Lower lobe of right lung (tissue), 2 donors: ENCODE data around the gene OR52H1. TPM values are rescaled to one million over a fixed set of nuclear protein-coding genes. Genes with fewer than 3 reads are reported as not detected.

Source experiments
- ATAC-seq, 2 donors: fragments of 200-7000 bp; cut with Tn5 transposase; one replicate each; pipeline ENCODE4 v1.9.1; 2020 to 2022; ENCODE audit warnings: mild to moderate bottlenecking in 2 of 2, moderate library complexity in 2 of 2
- DNase-seq: peaks from one replicate; pipeline ENCODE4 v3.0.0-alpha.2; 2020
- H3K27ac ChIP-seq: fragments of 200-600 bp; one replicate; pipeline ENCODE4 v1.8.0; 2022
- H3K27me3 ChIP-seq: fragments of 200-600 bp; one replicate; pipeline ENCODE4 v1.8.0; 2022; ENCODE audit warnings: low read depth
- H3K36me3 ChIP-seq: fragments of 200-600 bp; one replicate; pipeline ENCODE4 v1.8.0; 2022; ENCODE audit warnings: mild to moderate bottlenecking
- H3K4me1 ChIP-seq: fragments of 200-600 bp; one replicate; pipeline ENCODE4 v1.8.0; 2022
- H3K4me3 ChIP-seq: fragments of 200-600 bp; one replicate; pipeline ENCODE4 v1.8.0; 2022; ENCODE audit warnings: mild to moderate bottlenecking
- H3K9me3 ChIP-seq: fragments of 200-600 bp; one replicate; pipeline ENCODE4 v1.8.0; 2022
- intact Hi-C: fragments of 100-400 bp; cut with DNase I; formaldehyde crosslinking; loops from one replicate; pipeline ENCODE4 v1.11.0; 2022
- total RNA-seq: library from RNA; stranded (reverse); fragmentation: NEBNext Ultra II Directional; extraction: Animal tissue kit (Norgen Biotek cat#: 25700); gene quantifications from one replicate; pipeline ENCODE4 v1.2.1, GENCODE V29; 2021
- TF ChIP-seq, protein P1 (sequence below): fragments of 200-600 bp; IDR thresholded peaks from one replicate; pipeline ENCODE4 v1.8.0; 2022; ENCODE audit warnings: antibody characterized with exemption, mild to moderate bottlenecking
- donor health status: DM: no; HTN: yes; CAD: no; lungs with severe emphysema.

OR52H1 gene
- total RNA-seq, 1 donor from 2014 or later, result 0.35 TPM

DNA sequence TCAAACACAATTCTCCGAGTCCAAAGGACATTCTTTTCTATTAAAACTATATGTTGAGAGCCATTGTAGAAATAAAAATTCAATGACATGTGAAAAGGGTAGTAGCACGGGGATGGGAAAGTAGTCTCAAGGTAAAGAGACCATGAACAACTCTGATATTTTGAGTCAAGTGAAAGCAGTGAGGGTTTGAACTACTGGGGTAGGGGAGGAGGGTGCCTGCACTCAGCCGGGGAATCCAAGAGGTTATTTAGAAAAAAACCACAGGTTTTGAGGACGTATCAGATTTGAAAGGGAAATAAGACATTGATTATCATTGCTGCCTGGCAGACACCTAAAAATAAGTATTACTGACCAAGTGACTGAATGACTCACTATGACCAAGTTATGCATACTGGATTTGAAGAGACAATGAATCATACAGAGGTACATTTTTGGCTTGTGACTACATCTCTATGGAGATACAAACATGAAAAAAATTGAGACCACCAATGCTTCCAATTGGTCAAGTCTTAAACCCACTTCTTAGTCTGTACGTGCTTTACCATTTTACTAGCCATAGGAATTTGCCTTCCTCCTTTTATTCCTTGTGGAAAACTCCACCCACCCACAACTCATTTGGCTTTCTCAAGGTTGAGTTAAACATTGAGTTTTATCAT lies 2.2 kb upstream of the OR52H1 start:
- Histone ChIP-seq H3K9me3 (no peaks in the 10 kb centered on the region), H3K36me3 (no peaks in the 10 kb centered on the region), H3K27ac (no peak overlapping the region), H3K27me3 (no peaks in the 10 kb centered on the region), H3K4me3 (no peak overlapping the region), H3K4me1 (no peaks in the 10 kb centered on the region)
- intact Hi-C loops, result no loop called here
- TF ChIP-seq, protein P1, sequence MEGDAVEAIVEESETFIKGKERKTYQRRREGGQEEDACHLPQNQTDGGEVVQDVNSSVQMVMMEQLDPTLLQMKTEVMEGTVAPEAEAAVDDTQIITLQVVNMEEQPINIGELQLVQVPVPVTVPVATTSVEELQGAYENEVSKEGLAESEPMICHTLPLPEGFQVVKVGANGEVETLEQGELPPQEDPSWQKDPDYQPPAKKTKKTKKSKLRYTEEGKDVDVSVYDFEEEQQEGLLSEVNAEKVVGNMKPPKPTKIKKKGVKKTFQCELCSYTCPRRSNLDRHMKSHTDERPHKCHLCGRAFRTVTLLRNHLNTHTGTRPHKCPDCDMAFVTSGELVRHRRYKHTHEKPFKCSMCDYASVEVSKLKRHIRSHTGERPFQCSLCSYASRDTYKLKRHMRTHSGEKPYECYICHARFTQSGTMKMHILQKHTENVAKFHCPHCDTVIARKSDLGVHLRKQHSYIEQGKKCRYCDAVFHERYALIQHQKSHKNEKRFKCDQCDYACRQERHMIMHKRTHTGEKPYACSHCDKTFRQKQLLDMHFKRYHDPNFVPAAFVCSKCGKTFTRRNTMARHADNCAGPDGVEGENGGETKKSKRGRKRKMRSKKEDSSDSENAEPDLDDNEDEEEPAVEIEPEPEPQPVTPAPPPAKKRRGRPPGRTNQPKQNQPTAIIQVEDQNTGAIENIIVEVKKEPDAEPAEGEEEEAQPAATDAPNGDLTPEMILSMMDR, result no peak
- ATAC-seq, result no peak
- DNase-seq, result no peak

DNA sequence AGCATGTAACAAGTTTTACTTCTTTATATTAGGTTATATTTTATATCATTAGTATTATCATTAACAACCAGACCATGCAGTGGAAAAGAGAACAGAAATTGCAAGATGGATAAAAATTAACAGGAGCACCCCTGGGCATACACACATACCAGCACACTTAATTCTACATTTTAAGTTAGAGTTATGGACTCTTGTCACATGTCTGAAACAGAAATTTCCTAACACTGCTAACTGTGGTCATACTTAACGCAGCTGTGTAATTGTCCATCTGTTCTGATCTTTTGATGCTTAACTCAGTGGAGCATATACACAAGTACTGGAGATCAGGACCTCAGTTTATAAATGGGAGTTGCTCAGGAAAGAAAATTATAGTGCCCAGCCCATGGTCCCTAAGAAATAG lies 358 bp downstream of the OR52H1 start:
- ATAC-seq (no peak), DNase-seq (no peak)
- no peak overlapping the region for H3K4me3 ChIP-seq
- H3K9me3 ChIP-seq, result no peaks in the 10 kb centered on the region
- intact Hi-C loops, result no loop called here
- H3K27me3 ChIP-seq, result no peaks in the 10 kb centered on the region
- no peaks in the 10 kb centered on the region for H3K36me3 ChIP-seq
- H3K4me1 ChIP-seq, result no peaks in the 10 kb centered on the region
- H3K27ac ChIP-seq, result no peak overlapping the region
- TF ChIP-seq, protein P1, result no peak

DNA sequence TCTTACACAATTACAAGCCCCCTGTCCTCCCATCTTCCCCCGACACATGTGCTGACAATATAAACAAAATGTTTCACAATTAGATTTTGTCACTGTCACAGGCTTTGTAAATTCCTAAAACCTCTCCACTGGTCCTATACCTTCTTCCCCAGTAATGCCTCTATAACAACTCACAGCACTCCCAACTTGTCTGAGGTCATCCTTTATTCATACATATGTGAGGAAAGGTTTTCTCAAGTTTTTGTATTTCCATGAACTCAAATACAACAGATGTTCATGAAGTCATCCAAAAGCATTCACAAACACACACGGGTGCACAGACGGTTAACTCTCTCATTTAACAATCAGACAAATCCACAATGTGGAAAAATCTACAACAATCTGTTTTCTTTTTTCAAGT lies 1.9 kb downstream of the OR52H1 start:
- Histone ChIP-seq H3K27ac (no peak overlapping the region), H3K4me1 (no peaks in the 10 kb centered on the region), H3K9me3 (no peaks in the 10 kb centered on the region), H3K27me3 (no peaks in the 10 kb centered on the region), H3K36me3 (no peaks in the 10 kb centered on the region), H3K4me3 (no peak overlapping the region)
- ATAC-seq, result no peak
- intact Hi-C loops, result no loop called here
- TF ChIP-seq, protein P1, result no peak
- no peak for DNase-seq

DNA sequence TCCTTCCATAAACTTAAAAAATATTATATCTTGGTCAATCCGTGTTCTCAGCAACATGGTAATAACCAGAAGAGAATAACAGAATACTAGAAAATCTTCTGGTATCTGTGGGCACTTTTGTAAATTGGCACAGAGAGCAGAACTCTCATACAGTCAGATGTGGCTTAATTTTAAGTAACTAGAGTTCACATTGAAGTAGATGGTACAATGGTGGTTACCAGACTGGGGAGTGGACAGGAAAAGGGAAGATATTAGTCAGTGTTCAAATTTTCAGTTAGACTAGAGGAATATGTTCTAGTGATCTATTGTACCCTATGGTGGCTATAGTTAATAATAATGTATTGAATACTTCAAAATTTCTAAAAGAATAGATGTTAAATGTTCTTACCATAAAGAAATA lies 6.9 kb downstream of the OR52H1 start:
- no peak overlapping the region for H3K4me3 ChIP-seq
- DNase-seq, result no peak
- TF ChIP-seq, protein P1, result no peak
- intact Hi-C loops, result no loop called here
- H3K36me3 ChIP-seq, result no peaks in the 10 kb centered on the region
- H3K4me1 ChIP-seq, result no peaks in the 10 kb centered on the region
- no peaks in the 10 kb centered on the region for H3K27me3 ChIP-seq
- H3K9me3 ChIP-seq, result no peaks in the 10 kb centered on the region
- H3K27ac ChIP-seq, result no peak overlapping the region
- no peak for ATAC-seq

DNA sequence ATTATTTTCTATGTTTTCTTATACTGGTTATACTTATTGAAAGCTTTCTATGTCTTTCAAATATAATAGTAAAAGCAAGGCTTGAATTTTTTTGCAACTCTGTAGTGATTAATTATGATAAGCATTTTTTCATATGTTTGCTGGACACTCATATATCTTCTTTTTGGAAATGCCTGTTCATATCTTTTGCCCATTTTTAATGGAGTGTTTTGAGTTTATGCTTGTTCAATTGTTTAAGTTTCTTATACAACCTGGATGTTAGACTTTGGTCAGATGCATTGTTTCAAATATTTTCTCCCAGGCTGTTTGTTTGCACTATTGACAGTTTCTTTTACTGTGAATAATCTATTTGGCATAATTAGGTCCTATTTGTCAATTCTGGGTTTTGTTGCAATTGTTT lies 11.9 kb downstream of the OR52H1 start:
- Histone ChIP-seq H3K9me3 (no peaks in the 10 kb centered on the region), H3K36me3 (no peaks in the 10 kb centered on the region), H3K4me3 (no peak overlapping the region), H3K4me1 (no peaks in the 10 kb centered on the region), H3K27me3 (no peaks in the 10 kb centered on the region), H3K27ac (no peak overlapping the region)
- no peak for ATAC-seq
- TF ChIP-seq, protein P1, result no peak
- no peak for DNase-seq
- intact Hi-C loops, result no loop called here
